ENCODE measurements around the gene HOXC6. TPM values are rescaled to one million over a fixed set of nuclear protein-coding genes. Genes with fewer than 3 reads are reported as not detected.
A peak's percentile ranks its signal among the peaks of the same experiment; 100 is the strongest.

HOXC6 gene
- total RNA-seq, 1 experiment from 2014 or later = 2.8 TPM

GRCh38 chr12:54015018-54015931 is 13.0 kb upstream of the HOXC6 start:
- no peak overlapping the region for H3K27ac ChIP-seq (ENCODE audit: low read length)
- DNase-seq (no peak), ATAC-seq (no peak)
- H3K4me2 ChIP-seq (ENCODE audit: low read length) = peak overlapping the region; percentile 92; the same call in 1 of the 2 replicates
- no peak overlapping the region for H3K9ac ChIP-seq (ENCODE audit: low read length)
- TF ChIP-seq EZH2phosphoT487 (IDR thresholded peaks at IDR 0.05; ENCODE audit: borderline replicate concordance, low read length) (no peak), EZH2 (IDR thresholded peaks at IDR 0.05; ENCODE audit: low read length, unreplicated experiment) (no peak), CTCF (conservative IDR thresholded peaks at IDR 0.05; ENCODE audit: low read depth, low read length) (no peak)
- peaks cover 42% of the 10 kb centered on the region for H3K4me1 ChIP-seq (ENCODE audit: insufficient read depth, low read length)
- H3K4me3 ChIP-seq (ENCODE audit: low read length) = no peak overlapping the region
- H3K27me3 ChIP-seq (ENCODE audit: low read length) = no peaks in the 10 kb centered on the region
- no peaks in the 10 kb centered on the region for H3K36me3 ChIP-seq (ENCODE audit: low read depth, low read length)
- H2AFZ ChIP-seq (ENCODE audit: low read length) = no peak overlapping the region
- H3K79me2 ChIP-seq (ENCODE audit: low read length) = peaks cover 44% of the 10 kb centered on the region
- CTCF ChIA-PET = no interaction called here
- POLR2A ChIA-PET (ENCODE audit: unreplicated experiment) = no interaction called here
- H3K9me2 ChIP-seq (replicated peaks; ENCODE audit: low read length) = no peaks in the 10 kb centered on the region
- no peaks in the 10 kb centered on the region for H4K20me1 ChIP-seq (ENCODE audit: low read length)
- intact Hi-C loops (cut with micrococcal nuclease) = no loop called here
- no peaks in the 10 kb centered on the region for H3K9me3 ChIP-seq (ENCODE audit: low read length)
- no peaks in the 10 kb centered on the region for H3F3A ChIP-seq (ENCODE audit: low read length, unreplicated experiment)
- BruUV-seq (replicated peaks) = no TSS peak

GRCh38 chr12:54016051-54016450 is 12.2 kb upstream of the HOXC6 start:
- peak overlapping the region; percentile 92 for H3K4me2 ChIP-seq (ENCODE audit: low read length)
- no peaks in the 10 kb centered on the region for H3K9me2 ChIP-seq (replicated peaks; ENCODE audit: low read length)
- no peaks in the 10 kb centered on the region for H4K20me1 ChIP-seq (ENCODE audit: low read length)
- H3K4me1 ChIP-seq (ENCODE audit: insufficient read depth, low read length) = peaks cover 35% of the 10 kb centered on the region
- H3K36me3 ChIP-seq (ENCODE audit: low read depth, low read length) = no peaks in the 10 kb centered on the region
- intact Hi-C loops (cut with micrococcal nuclease) = no loop called here
- ATAC-seq (no peak), DNase-seq (no peak)
- ChIA-PET CTCF (interaction anchor here (0.8 to 1.4 kb wide), 3 partner anchors 12 to 236 kb away, joined by 3 to 4 read pairs (median 4); no protein-coding TSS in a partner anchor), POLR2A (ENCODE audit: unreplicated experiment) (interaction anchor here (0.5 kb wide), 1 partner anchor 310 kb away, joined by 15 read pairs; no protein-coding TSS in a partner anchor)
- no peaks in the 10 kb centered on the region for H3F3A ChIP-seq (ENCODE audit: low read length, unreplicated experiment)
- no peaks in the 10 kb centered on the region for H3K27me3 ChIP-seq (ENCODE audit: low read length)
- H2AFZ ChIP-seq (ENCODE audit: low read length) = peak overlapping the region; percentile 95
- H3K9me3 ChIP-seq (ENCODE audit: low read length) = no peaks in the 10 kb centered on the region
- H3K79me2 ChIP-seq (ENCODE audit: low read length) = peaks cover 45% of the 10 kb centered on the region
- H3K27ac ChIP-seq (ENCODE audit: low read length) = peak overlapping the region; percentile 68
- H3K9ac ChIP-seq (ENCODE audit: low read length) = peak overlapping the region; percentile 83
- H3K4me3 ChIP-seq (ENCODE audit: low read length) = peak overlapping the region; percentile 96
- TF ChIP-seq EZH2phosphoT487 (IDR thresholded peaks at IDR 0.05; ENCODE audit: borderline replicate concordance, low read length) (no peak), EZH2 (IDR thresholded peaks at IDR 0.05; ENCODE audit: low read length, unreplicated experiment) (no peak), CTCF (conservative IDR thresholded peaks at IDR 0.05; ENCODE audit: low read depth, low read length) (no peak)
- TSS peak; percentile 60 for BruUV-seq (replicated peaks)

Data from PC-3 (cell line).